Left lung (tissue), 10 donors: Measurements from ENCODE around the gene HDAC5. TPM values are rescaled to one million over a fixed set of nuclear protein-coding genes. Genes with fewer than 3 reads are reported as not detected.

Source experiments
- ATAC-seq: fragments of 200-7000 bp; cut with Tn5 transposase; one replicate; pipeline ENCODE4 v1.9.1; 2020; ENCODE audit warnings: moderate library complexity
- DNase-seq, 4 donors: peaks; one replicate each; pipeline ENCODE4 v3.0.0-alpha.2; 2013 to 2020
- H3K27ac ChIP-seq, 2 donors: fragments of 200-600 bp; sonication (generic) in 1 of 2; one replicate each; pipeline versions ENCODE4 v1.5.0 to v1.8.0; 2020 to 2021
- H3K27me3 ChIP-seq, 2 donors: fragments of 200-600 bp; sonication (generic) in 1 of 2; one replicate each; pipeline versions ENCODE4 v1.5.0 to v1.8.0; 2020 to 2021
- H3K36me3 ChIP-seq, 2 donors: fragments of 200-600 bp; sonication (generic) in 1 of 2; one replicate each; pipeline versions ENCODE4 v1.5.0 to v1.8.0; 2020 to 2021
- H3K4me1 ChIP-seq, 2 donors: fragments of 200-600 bp; one replicate each; pipeline ENCODE4 v1.8.0; 2021
- H3K4me3 ChIP-seq, 2 donors: fragments of 200-600 bp; sonication (generic) in 1 of 2; one replicate each; pipeline versions ENCODE4 v1.5.0 to v1.8.0; 2020 to 2021; ENCODE audit warnings: mild to moderate bottlenecking in 1 of 2
- H3K9me3 ChIP-seq, 2 donors: fragments of 200-600 bp; sonication (generic) in 1 of 2; one replicate each; pipeline versions ENCODE4 v1.5.0 to v1.8.0; 2020 to 2021
- CTCF ChIP-seq, 2 donors: fragments of 200-600 bp; sonication (generic) in 1 of 2; IDR thresholded peaks; one replicate each; pipeline versions ENCODE4 v1.5.0 to v1.8.0; 2021; ENCODE audit warnings: antibody characterized with exemption in 2 of 2
- intact Hi-C, 2 donors: fragments of 100-400 bp; cut with DNase I; formaldehyde crosslinking; loops; one replicate each; pipeline versions ENCODE4 v1.11.2 to v1.14.2; 2022
- polyA plus RNA-seq, 6 donors: library from polyadenylated mRNA; unstranded; fragments of 120-200 nt; gene quantifications; one replicate each; pipeline ENCODE4 v1.2.1, GENCODE V29; 2013; ENCODE audit not compliant: insufficient read length in 6 of 6
- total RNA-seq, 2 donors: library from RNA; stranded (reverse); fragmentation: NEBNext Ultra II Directional; extraction: Animal tissue kit (Norgen Biotek cat#: 25700); gene quantifications; one replicate each; pipeline ENCODE4 v1.2.1, GENCODE V29; 2021
- donor health status: DM: no; HTN: yes; CAD: no.
- donor health status: DM: no; HTN: no; CAD: no.

HDAC5 gene
- total and polyA plus RNA-seq, 8 donors = 28.0 to 61.4 (median 57.5) TPM

GRCh38 chr17:44062871-44063270 is 60.6 kb downstream of the HDAC5 start:
- ATAC-seq (no peak), DNase-seq (no peak)
- peaks cover 0 to 62% of the 10 kb centered on the region in 2 donors for H3K36me3 ChIP-seq
- no peak overlapping the region for H3K4me3 ChIP-seq
- H3K27me3 ChIP-seq = no peaks in the 10 kb centered on the region
- no peak for TF ChIP-seq CTCF (IDR thresholded peaks at IDR 0.05)
- H3K27ac ChIP-seq = no peak overlapping the region
- peaks cover 14 to 43% of the 10 kb centered on the region in 2 donors for H3K4me1 ChIP-seq
- no peaks in the 10 kb centered on the region for H3K9me3 ChIP-seq
- intact Hi-C loops = no loop called here

- Histone ChIP-seq H3K27ac (no peak overlapping the region), H3K27me3 (no peaks in the 10 kb centered on the region), H3K36me3 (peaks cover 0 to 75% of the 10 kb centered on the region in 2 donors), H3K4me3 (no peak overlapping the region), H3K4me1 (peaks cover 5 to 31% of the 10 kb centered on the region in 2 donors), H3K9me3 (no peaks in the 10 kb centered on the region)
- ATAC-seq (no peak), DNase-seq (no peak)
- intact Hi-C loops = no loop called here
- TF ChIP-seq CTCF (IDR thresholded peaks at IDR 0.05) = no peak
Observed at GRCh38 chr17:44061446-44061845, 62.0 kb downstream of the HDAC5 start.

- H3K4me1 ChIP-seq = peaks cover 0 to 13% of the 10 kb centered on the region in 2 donors
- H3K9me3 ChIP-seq = no peaks in the 10 kb centered on the region
- no peak for ATAC-seq
- no peak overlapping the region for H3K27ac ChIP-seq
- intact Hi-C loops = no loop called here
- H3K4me3 ChIP-seq = no peak overlapping the region
- TF ChIP-seq CTCF (IDR thresholded peaks at IDR 0.05) = no peak
- H3K27me3 ChIP-seq = no peaks in the 10 kb centered on the region
- no peak for DNase-seq
- H3K36me3 ChIP-seq = peaks cover 0 to 94% of the 10 kb centered on the region in 2 donors
Observed at GRCh38 chr17:44059101-44059892, 64.1 kb downstream of the HDAC5 start.

GRCh38 chr17:44053125-44053872 is 70.1 kb downstream of the HDAC5 start:
- Histone ChIP-seq H3K4me3 (no peak overlapping the region), H3K4me1 (peaks cover 2 to 15% of the 10 kb centered on the region in 2 donors), H3K36me3 (peaks cover 0 to 95% of the 10 kb centered on the region in 2 donors), H3K9me3 (no peaks in the 10 kb centered on the region), H3K27me3 (no peaks in the 10 kb centered on the region), H3K27ac (no peak overlapping the region)
- TF ChIP-seq CTCF (IDR thresholded peaks at IDR 0.05) = no peak
- intact Hi-C loops = no loop called here
- ATAC-seq (peak; percentile 78), DNase-seq (no peak)
